Left cardiac atrium (tissue), 4 donors: ENCODE data around the gene TAF1B. TPM values are rescaled to one million over a fixed set of nuclear protein-coding genes. Genes with fewer than 3 reads are reported as not detected.

ENCODE experiments used
- ATAC-seq, 2 donors: fragments of 200-7000 bp; cut with Tn5 transposase; one replicate each; pipeline ENCODE4 v1.9.1; 2020; ENCODE audit warnings: mild to moderate bottlenecking in 2 of 2, moderate library complexity in 2 of 2
- DNase-seq: peaks from one replicate; pipeline ENCODE4 v3.0.0-alpha.2; 2020
- intact Hi-C, 2 donors: fragments of 100-400 bp; cut with DNase I; formaldehyde crosslinking; loops; one replicate each; pipeline versions ENCODE4 v1.14.1 to v1.15.1; 2022 to 2023
- long read RNA-seq: library from polyadenylated mRNA; unstranded; transcript quantifications from one replicate; pipeline ENCODE4 v2.0.0, GENCODE V29; 2021
- total RNA-seq, 2 donors: library from RNA; stranded (reverse); fragmentation: NEBNext Ultra II Directional; extraction: Animal tissue kit (Norgen Biotek cat#: 25700); gene quantifications; one replicate each; pipeline ENCODE4 v1.2.1, GENCODE V29; 2021
- donor health status: DM: no; HTN: yes; CAD: no.
- donor health status: DM: no; HTN: yes; CAD: no; lungs with severe emphysema.
- donor health status: DM: yes; HTN: yes; CAD: no.
- donor health status: Dilated cardiomyopathy.

Gene TAF1B
- total RNA-seq: 10 to 100 TPM in 1 of 2 donors, 1 to 10 TPM in 1; 8.1 to 11.0 TPM
- long read RNA-seq, partial matches to known transcripts: 2 of 8 reads
- long read RNA-seq, other reads (novel, unspliced or antisense): 2 of 8 reads

DNA sequence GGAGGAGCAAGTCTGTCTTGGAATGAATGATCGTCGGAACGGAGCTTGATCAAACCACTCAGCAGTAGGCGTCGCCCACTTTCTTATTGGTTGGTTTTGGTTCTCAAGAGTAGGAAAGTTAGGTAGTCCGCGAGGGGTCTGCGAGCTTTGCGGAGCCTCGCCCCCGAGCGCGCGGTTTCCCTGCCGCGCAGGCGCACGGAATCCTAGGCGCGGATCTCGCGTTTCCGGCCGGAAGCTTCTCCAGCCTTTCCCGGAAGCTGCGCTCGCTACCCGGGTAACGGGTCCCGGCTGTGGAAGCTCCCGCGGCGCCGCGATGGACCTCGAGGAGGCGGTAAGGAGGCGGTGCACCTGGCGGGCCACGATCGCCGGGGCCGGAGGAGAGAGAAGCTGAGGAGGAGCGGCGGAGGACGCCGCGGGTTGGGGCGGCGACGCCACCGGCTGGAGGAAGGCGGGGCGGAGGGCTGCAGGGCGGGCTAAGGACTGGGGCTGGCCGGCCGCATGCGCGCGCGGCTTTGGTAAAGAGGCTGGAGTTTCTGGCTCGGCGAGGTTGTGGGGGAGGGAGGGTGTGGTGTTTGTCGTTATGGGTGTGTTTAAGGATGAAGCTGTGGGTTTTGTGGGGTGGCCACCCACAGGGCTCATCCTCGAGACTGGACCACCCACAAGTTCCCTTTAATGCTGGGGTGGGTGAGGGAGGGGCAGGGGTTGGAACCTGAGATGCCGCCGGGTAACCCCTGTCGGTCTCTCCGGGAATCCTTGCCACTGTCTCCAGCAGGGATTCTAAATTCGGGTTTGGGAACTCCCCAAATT is at the start of gene TAF1B:
TSS of gene TAF1B (plus strand) at position 246 of the 807 bp plus-strand sequence. CDS start at position 314, 68 bp downstream.
- ATAC-seq (peak; percentile 95 to 97), DNase-seq (peak; percentile 91)
- intact Hi-C loops: no loop called here

DNA sequence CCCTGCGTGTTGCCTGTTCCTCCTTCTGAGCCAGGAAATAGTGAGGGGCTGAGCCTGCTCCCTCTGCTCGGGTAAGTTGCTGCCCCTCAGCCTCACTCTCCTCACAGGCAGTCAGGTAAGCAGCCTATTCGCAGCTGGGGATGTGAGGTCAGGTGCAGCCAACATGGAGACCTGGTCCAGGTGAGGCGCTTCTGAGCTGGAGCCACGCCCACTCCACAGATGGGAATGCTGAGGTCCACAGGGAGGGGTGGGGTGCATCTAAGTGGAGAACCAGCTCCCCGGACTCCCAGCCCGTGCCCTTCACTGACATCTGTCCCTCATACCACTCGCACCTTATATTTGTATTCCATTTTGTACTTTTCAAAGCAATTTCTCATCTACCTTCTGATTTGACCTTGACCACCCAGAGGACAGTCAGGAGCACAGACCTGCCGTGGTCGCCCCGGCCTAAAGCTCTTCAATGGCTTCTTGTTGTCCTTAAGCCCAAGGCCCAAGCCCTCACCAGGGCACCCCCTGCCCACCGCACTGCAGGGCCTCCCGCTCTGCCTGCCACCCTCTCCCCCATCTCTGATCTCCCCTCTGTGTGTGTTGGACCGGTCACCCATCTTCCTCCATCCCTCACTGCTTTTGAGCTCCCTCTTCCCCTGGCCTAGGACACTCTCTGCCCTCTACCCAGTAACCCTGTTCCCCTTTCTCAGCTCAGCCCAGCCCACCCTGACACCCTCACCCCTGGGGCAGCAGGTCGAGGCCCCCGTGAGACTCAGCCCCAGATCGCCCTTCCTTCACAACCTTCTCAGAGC is 49.2 kb upstream of the TAF1B start:
- no peak for ATAC-seq
- intact Hi-C loops: no loop called here
- no peak for DNase-seq

GRCh38 chr2:9795071-9795470 is 48.2 kb upstream of the TAF1B start:
- ATAC-seq (no peak), DNase-seq (no peak)
- intact Hi-C loops: loop anchor here in 1 of 2 donors (5.0 kb wide), 1 partner anchor 252 kb away; no protein-coding TSS in a partner anchor

- ATAC-seq: no peak
- no peak for DNase-seq
- intact Hi-C loops: loop anchor here in 1 of 2 donors (5.0 kb wide), 1 partner anchor 251 kb away; no protein-coding TSS in a partner anchor
Observed at GRCh38 chr2:9796056-9797010, 46.9 kb upstream of the TAF1B start.

- DNase-seq: no peak
- intact Hi-C loops: loop anchor here in 1 of 2 donors (5.0 kb wide), 1 partner anchor 250 kb away; no protein-coding TSS in a partner anchor
- no peak for ATAC-seq
Observed at GRCh38 chr2:9797086-9797485, 46.2 kb upstream of the TAF1B start.

GRCh38 chr2:9797681-9798556 is 45.4 kb upstream of the TAF1B start:
- ATAC-seq: no peak
- no peak for DNase-seq
- intact Hi-C loops: loop anchor here in 1 of 2 donors (5.0 kb wide), 1 partner anchor 249 kb away; no protein-coding TSS in a partner anchor

DNA sequence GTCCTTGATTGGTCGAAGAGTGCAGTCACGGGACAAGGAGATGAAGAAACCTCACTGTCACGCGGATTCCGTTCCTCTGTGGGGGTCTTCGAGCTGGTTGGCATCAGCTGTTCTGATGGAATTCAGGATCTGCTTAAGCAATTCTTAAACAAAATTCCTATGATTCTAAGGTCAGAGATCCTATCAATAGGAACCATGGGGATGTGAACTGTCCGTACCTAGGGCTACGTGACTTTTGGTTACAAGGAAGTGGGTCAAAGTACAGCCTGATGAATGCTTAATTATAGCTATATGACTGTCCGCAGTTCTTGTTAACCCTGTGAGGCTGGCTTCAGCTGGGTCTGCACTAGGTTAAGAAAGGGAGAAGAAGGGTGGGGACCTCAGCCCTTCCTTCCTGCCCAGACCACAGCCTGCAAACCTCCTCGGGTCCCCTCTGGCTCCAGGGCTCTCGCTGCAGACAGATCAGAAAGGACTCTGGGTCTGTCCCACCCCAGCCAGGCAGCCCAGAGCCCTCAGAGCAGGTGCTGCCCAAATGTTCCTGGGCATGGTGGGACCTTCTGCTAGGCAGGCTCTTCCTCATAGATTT is 44.2 kb upstream of the TAF1B start:
- DNase-seq: no peak
- ATAC-seq: no peak
- intact Hi-C loops: loop anchor here in 1 of 2 donors (5.0 kb wide), 1 partner anchor 248 kb away; no protein-coding TSS in a partner anchor

- DNase-seq: peak; percentile 89
- ATAC-seq: peak; percentile 80 to 90
- intact Hi-C loops: loop anchor here in 1 of 2 donors (5.0 kb wide), 1 partner anchor 247 kb away; no protein-coding TSS in a partner anchor
Observed at GRCh38 chr2:9799729-9800632, 43.3 kb upstream of the TAF1B start.

DNA sequence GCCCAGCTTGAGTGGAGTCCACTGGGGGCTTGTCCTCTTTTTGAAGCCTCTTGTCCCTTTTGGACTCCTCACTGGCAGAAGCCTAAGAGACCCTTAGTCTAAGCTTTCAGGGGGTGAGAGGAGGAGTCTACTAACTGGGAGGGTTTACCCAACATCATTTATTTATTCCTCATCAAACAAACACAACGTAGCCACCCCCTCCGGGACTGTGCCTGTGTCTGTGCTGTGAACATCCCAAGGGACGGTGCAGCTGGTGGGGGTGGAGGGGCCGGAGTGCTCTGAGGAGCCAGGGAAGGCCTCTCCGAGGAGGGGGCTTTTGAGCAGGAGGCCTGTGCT is 42.7 kb upstream of the TAF1B start:
- DNase-seq: no peak
- ATAC-seq: peak in 1 of 2 donors; percentile 2
- intact Hi-C loops: no loop called here

DNA sequence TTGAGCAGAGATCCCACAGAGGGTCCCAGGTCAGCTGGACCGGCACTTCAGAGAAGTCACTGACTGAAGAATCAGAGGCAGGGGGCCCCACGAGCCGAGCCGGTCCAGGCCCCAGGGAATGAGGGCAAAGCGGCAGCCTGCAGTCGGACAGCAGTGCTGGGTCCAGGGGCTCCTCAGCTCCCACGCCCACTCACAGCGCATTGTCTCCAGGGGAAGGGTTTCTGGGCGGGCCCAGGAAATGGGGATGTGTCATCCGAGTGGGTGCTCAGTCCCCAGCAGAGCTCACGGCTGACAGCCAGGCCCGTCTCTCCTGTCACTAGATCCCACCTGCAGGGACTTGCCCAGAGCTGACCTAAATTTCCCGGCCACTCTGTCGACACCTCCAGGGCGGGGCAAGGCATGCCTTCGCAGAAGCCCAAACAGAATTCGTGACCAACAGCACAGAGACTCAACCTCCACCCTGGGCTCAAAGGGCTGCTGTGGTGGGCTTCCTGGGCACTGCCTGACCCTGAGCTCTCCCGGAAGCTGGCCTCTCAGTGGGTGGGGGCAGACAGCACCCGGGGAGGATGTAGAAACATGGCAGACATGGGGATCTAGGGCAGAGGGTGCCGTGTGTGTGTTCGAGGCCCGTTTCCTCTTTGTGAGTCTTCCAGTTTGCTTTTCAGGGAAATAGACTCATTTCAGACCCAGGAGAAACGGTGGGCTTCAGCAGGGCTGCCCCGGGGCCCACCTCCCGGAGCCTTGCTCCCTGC is 42.1 kb upstream of the TAF1B start:
- peak in 1 of 2 donors; percentile 28 for ATAC-seq
- intact Hi-C loops: no loop called here
- peak; percentile 56 for DNase-seq

DNA sequence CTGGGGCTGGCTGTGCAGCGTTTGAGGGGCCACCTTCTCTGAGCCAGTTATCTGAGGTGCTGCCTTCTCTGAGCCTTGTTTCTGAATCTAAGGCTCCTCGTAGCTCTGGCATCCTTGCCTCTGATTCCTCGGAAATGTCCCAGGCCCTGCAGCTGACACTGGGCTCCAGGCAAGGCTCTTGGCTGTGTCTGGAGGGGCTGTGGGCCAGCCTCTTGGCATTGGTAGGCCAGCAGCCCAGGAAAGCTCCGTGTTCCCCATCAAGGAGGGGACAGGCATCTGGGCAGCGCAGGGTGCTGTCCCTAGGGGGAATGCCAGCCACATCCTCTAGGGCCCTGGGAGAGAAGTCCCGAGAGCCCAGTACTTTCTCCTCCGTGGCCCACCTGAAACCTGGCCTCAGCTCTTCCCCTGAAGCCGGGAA is 40.7 kb upstream of the TAF1B start:
- DNase-seq (no peak), ATAC-seq (no peak)
- intact Hi-C loops: no loop called here

DNA sequence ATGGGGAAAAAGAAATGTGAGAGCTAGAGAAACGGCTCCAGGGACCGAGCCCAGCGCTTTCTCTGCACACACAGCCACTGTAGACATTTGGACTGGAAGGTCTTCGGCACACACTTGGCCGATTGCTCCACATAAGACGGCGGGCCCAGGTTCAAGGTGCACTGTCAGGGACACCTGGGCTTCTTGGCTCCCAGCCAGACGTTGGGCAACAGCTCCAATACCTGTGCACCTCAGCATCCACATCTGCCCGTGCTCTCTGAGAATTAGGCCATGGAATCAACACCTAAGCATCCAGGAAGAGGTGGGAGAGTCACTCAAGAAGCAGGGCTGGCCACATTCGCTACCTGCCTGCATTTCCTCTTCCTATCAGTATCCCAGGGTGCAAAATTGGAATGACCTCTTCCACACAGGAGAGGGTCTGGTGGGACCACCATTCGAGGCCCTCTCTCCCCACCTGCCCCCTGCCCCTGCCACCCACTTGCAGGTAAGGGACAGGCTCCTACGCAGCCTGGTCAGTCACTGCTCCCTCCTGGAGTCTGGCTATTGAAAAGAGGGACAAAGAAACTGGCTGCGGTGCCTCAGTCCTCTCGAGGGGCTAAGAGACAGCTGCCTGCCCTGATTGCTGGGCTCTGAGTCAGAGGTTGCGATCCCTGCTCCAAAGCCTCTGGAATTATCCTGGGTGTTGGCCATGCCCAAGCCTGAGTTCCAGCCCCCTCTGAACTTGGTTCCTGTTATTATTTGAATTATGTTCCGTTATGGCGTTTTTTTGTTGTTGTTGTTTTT is 40.1 kb upstream of the TAF1B start:
- intact Hi-C loops: no loop called here
- ATAC-seq (peak in 1 of 2 donors; percentile 1), DNase-seq (no peak)

DNA sequence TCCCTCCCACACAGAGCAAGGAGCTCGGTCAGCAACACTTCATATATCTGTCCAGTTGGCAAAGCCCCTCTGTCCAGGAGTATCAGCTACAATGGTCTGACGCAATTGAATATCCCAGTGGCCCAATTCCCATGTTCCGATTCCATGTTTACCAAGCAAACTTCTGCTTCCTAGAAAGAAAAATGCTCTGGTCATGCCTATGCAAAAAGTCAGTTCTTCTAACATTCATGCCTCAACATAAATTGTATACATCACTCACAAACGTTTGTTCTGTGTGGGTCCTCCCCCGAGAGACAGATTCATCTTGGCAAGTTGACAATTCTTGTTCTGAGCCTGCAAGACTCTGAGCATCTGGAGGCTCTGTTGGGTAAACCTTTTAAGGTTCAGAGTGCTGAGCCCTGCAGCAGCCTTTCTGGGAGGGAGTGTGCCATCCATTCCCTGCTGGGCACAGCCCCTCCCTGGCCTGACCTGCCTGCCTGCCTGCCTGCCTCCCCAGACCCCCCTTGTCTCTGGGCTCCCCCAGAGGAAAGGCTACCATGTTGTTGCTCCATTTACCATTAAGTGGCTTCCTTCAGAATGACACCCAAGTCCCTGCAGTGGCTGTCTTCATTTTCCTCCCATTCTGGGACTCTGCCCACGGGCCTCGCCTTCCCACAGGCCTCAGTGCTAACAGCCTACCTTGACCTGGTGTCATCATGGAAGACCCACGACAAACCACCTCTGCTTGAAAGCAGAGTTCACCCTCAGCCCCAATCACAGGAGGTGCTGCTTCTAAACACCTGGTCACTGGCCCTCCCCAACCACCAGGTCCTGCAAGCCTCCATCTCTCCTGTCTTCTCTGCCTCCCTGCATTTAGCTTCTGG is 37.6 kb upstream of the TAF1B start:
- ATAC-seq: peak in 1 of 2 donors; percentile 42
- no peak for DNase-seq
- intact Hi-C loops: no loop called here

- ATAC-seq (no peak), DNase-seq (no peak)
- intact Hi-C loops: no loop called here
Observed at GRCh38 chr2:9806298-9806610, 37.0 kb upstream of the TAF1B start.
